ENCODE measurements around the gene SLC25A5. TPM values are rescaled to one million over a fixed set of nuclear protein-coding genes. Genes with fewer than 3 reads are reported as not detected.

The SLC25A5 gene
- total and polyA plus RNA-seq, 2 experiments from 2014 or later, result 373 to 563 TPM

- Histone ChIP-seq H3K9me3 (ENCODE audit: low read depth) (no peaks in the 10 kb centered on the region), H3K36me3 (no peaks in the 10 kb centered on the region), H3K27me3 (no peaks in the 10 kb centered on the region), H3K4me1 (ENCODE audit: low read depth) (no peaks in the 10 kb centered on the region), H3K27ac (no peak overlapping the region), H3K4me3 (no peak overlapping the region)
- no peak for DNase-seq (ENCODE audit: low read depth in 1 of 2, low spot score in 1 of 2)
- TF ChIP-seq, protein P1, sequence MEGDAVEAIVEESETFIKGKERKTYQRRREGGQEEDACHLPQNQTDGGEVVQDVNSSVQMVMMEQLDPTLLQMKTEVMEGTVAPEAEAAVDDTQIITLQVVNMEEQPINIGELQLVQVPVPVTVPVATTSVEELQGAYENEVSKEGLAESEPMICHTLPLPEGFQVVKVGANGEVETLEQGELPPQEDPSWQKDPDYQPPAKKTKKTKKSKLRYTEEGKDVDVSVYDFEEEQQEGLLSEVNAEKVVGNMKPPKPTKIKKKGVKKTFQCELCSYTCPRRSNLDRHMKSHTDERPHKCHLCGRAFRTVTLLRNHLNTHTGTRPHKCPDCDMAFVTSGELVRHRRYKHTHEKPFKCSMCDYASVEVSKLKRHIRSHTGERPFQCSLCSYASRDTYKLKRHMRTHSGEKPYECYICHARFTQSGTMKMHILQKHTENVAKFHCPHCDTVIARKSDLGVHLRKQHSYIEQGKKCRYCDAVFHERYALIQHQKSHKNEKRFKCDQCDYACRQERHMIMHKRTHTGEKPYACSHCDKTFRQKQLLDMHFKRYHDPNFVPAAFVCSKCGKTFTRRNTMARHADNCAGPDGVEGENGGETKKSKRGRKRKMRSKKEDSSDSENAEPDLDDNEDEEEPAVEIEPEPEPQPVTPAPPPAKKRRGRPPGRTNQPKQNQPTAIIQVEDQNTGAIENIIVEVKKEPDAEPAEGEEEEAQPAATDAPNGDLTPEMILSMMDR (IDR thresholded peaks at IDR 0.05; ENCODE audit: low read depth, low read length), result peak; percentile 2
Observed at GRCh38 chrX:119495734-119496726, 27.8 kb downstream of the SLC25A5 start.

GRCh38 chrX:119497185-119497584, 28.9 kb downstream of the SLC25A5 start:
- H3K4me3 ChIP-seq, result no peak overlapping the region
- TF ChIP-seq, protein P1 (IDR thresholded peaks at IDR 0.05; ENCODE audit: low read depth, low read length), result no peak
- DNase-seq (ENCODE audit: low read depth in 1 of 2, low spot score in 1 of 2), result no peak

DNA sequence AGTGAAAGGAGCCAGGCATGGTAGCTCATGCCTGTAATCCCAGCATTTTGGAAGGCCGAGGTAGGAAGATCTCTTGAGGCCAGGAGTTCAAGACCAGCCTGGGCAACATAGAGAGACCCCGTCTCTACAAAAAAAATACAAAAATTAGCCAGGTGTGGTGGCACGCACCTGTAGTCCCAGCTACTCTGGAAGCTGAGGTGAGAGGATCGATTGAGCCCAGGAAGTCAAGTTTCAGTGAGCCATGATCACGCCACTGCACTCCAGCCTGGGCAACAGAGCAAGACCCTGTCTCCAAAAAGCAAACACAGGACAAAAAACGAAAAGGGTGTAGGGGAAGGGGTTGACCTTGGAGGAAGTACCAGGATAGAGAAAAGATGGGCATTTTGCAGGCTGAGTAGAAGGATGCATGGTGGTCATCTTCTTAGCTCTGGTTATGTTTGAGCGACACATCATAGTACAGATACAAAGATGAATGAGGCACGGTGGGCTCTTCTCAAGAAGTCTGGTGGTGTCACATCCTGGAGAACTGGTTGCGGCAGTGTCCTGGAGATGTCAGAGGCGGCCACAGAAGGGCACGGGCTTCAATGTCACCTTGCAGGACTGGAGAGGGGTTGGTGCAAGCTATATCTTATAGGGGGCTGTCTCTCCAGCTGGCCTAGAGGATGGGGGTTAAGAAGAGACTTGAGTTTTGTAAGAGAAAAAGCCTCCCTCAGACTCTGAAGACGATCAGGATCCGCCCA, 32.0 kb downstream of the SLC25A5 start:
- TF ChIP-seq, protein P1 (IDR thresholded peaks at IDR 0.05; ENCODE audit: low read depth, low read length), result no peak
- Histone ChIP-seq H3K9me3 (ENCODE audit: low read depth) (no peaks in the 10 kb centered on the region), H3K27ac (no peak overlapping the region), H3K27me3 (no peaks in the 10 kb centered on the region), H3K36me3 (no peaks in the 10 kb centered on the region), H3K4me3 (no peak overlapping the region), H3K4me1 (ENCODE audit: low read depth) (no peaks in the 10 kb centered on the region)
- no peak for DNase-seq (ENCODE audit: low read depth in 1 of 2, low spot score in 1 of 2)

More at GRCh38 chrX:119497185-119497584, 28.9 kb downstream of the SLC25A5 start:
- no peak overlapping the region for H3K27ac ChIP-seq
- no peaks in the 10 kb centered on the region for H3K27me3 ChIP-seq
- H3K36me3 ChIP-seq, result no peaks in the 10 kb centered on the region
- H3K4me1 ChIP-seq (ENCODE audit: low read depth), result no peaks in the 10 kb centered on the region
- no peaks in the 10 kb centered on the region for H3K9me3 ChIP-seq (ENCODE audit: low read depth)

- Histone ChIP-seq H3K27me3 (no peaks in the 10 kb centered on the region), H3K4me1 (ENCODE audit: low read depth) (no peaks in the 10 kb centered on the region), H3K36me3 (no peaks in the 10 kb centered on the region), H3K4me3 (no peak overlapping the region), H3K27ac (no peak overlapping the region), H3K9me3 (ENCODE audit: low read depth) (no peaks in the 10 kb centered on the region)
- TF ChIP-seq, protein P1 (IDR thresholded peaks at IDR 0.05; ENCODE audit: low read depth, low read length), result no peak
- DNase-seq (ENCODE audit: low read depth in 1 of 2, low spot score in 1 of 2), result no peak
Observed at GRCh38 chrX:119501511-119502148, 33.4 kb downstream of the SLC25A5 start.

GRCh38 chrX:119502727-119503483, 34.7 kb downstream of the SLC25A5 start:
- TF ChIP-seq, protein P1 (IDR thresholded peaks at IDR 0.05; ENCODE audit: low read depth, low read length), result no peak
- no peaks in the 10 kb centered on the region for H3K4me1 ChIP-seq (ENCODE audit: low read depth)
- H3K27ac ChIP-seq, result no peak overlapping the region
- no peak overlapping the region for H3K4me3 ChIP-seq
- no peaks in the 10 kb centered on the region for H3K36me3 ChIP-seq
- peak in 1 of 2 donors; percentile 33 for DNase-seq (ENCODE audit: low read depth in 1 of 2, low spot score in 1 of 2)
- no peaks in the 10 kb centered on the region for H3K27me3 ChIP-seq
- H3K9me3 ChIP-seq (ENCODE audit: low read depth), result no peaks in the 10 kb centered on the region

All from cardiac muscle cell (in vitro differentiated cells and primary cell).